Measurements from ENCODE around the gene PSG2.

GRCh38 chr19:43078311-43078710 lies 4.2 kb downstream of the PSG2 start:
- no peak for TF ChIP-seq EZH2 (IDR thresholded peaks at IDR 0.05; ENCODE audit: insufficient read depth, low read length)
- no peak for TF ChIP-seq CTCF (IDR thresholded peaks at IDR 0.05; ENCODE audit: insufficient read depth, low read depth, low read length)
